GM18511 (cell line): ENCODE data around the gene ZNF862.

ENCODE experiments used
- ATAC-seq: cut with Tn5 transposase; IDR thresholded peaks from one replicate; pipeline ENCODE4 v1.9.1; 2021; ENCODE audit warnings: mild to moderate bottlenecking, moderate library complexity; ENCODE audit not compliant: unreplicated experiment

The ZNF862 gene

GRCh38 chr7:149844445-149844844 lies 6.3 kb downstream of the ZNF862 start:
- ATAC-seq, result no peak

GRCh38 chr7:149845257-149845980 lies 7.2 kb downstream of the ZNF862 start:
- no peak for ATAC-seq

- ATAC-seq, result no peak
Measured at GRCh38 chr7:149846021-149846420, 7.8 kb downstream of the ZNF862 start.

- ATAC-seq, result peak; percentile 91
Measured at GRCh38 chr7:149846436-149847046, 8.4 kb downstream of the ZNF862 start.

GRCh38 chr7:149849174-149849573 lies 11.0 kb downstream of the ZNF862 start:
- no peak for ATAC-seq

GRCh38 chr7:149850007-149850594 lies 11.9 kb downstream of the ZNF862 start:
- no peak for ATAC-seq

GRCh38 chr7:149850716-149851115 lies 12.5 kb downstream of the ZNF862 start:
- ATAC-seq, result no peak

GRCh38 chr7:149851449-149851848 lies 13.3 kb downstream of the ZNF862 start:
- ATAC-seq, result no peak

- ATAC-seq, result no peak
Measured at GRCh38 chr7:149853157-149853556, 15.0 kb downstream of the ZNF862 start.

- ATAC-seq, result no peak
Measured at GRCh38 chr7:149854611-149855360, 16.6 kb downstream of the ZNF862 start.

- no peak for ATAC-seq
Measured at GRCh38 chr7:149855361-149856305, 17.5 kb downstream of the ZNF862 start.

- ATAC-seq, result no peak
Measured at GRCh38 chr7:149856583-149856982, 18.4 kb downstream of the ZNF862 start.

- ATAC-seq, result no peak
Measured at GRCh38 chr7:149859369-149859768, 21.2 kb downstream of the ZNF862 start.

GRCh38 chr7:149859876-149860275 lies 21.7 kb downstream of the ZNF862 start:
- no peak for ATAC-seq

GRCh38 chr7:149860821-149861727 lies 22.9 kb downstream of the ZNF862 start:
- ATAC-seq, result no peak

GRCh38 chr7:149861728-149862045 lies 23.5 kb downstream of the ZNF862 start:
- no peak for ATAC-seq

- ATAC-seq, result no peak
Measured at GRCh38 chr7:149862156-149862555, 24.0 kb downstream of the ZNF862 start.

- no peak for ATAC-seq
Measured at GRCh38 chr7:149863500-149863899, 25.3 kb downstream of the ZNF862 start.

- ATAC-seq, result no peak
Measured at GRCh38 chr7:149864023-149864422, 25.8 kb downstream of the ZNF862 start.

GRCh38 chr7:149864751-149865150 lies 26.6 kb downstream of the ZNF862 start:
- no peak for ATAC-seq
